HG02870 (cell line): ENCODE data around the gene TIMP2.
"Not testable (repeated sequence)": the region's sequence is repeated elsewhere in the genome, so short reads cannot be mapped to it uniquely, and the experiment has no call there.

Experiments
- ATAC-seq: cut with Tn5 transposase; IDR thresholded peaks from one replicate; pipeline ENCODE4 v1.9.1; 2021; ENCODE audit warnings: mild to moderate bottlenecking, moderate library complexity; ENCODE audit not compliant: unreplicated experiment

The TIMP2 gene

DNA sequence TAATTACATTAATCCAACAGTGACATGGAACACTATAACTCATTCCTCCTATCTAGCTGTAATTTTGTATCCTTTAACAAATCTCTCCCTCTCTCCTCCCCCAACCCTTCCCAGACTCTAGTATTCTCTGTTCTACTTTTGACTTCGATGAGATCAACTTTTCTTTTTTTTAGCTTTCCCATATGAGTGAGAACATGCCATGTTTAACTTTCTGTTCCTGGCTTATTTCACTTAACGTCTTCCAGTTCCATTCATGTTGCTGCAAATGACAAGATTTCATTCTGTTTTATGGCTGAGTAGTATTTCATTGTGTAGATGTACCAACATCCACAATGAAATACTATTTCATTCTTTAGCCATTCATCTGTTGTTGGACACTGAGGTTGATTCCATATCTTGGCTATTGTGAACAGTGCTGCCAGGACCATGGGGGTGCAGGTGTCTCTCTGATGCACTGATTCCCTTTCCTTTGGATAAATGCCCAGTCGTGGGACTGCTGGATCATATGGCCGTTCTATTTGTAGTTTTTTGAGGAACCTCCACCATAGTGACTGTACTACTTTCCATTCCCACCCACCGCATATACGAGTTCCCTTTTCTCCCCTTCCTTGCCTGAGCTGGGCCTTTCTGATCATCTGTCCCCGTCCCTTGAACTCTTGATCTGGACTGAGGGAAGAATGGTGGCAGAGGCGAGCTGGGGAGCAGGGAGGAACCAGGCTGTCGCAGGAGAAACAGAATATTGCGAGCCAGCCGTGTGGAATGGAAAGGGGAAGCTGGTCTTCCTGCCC is 14.5 kb downstream of the TIMP2 start:
- ATAC-seq = no peak

DNA sequence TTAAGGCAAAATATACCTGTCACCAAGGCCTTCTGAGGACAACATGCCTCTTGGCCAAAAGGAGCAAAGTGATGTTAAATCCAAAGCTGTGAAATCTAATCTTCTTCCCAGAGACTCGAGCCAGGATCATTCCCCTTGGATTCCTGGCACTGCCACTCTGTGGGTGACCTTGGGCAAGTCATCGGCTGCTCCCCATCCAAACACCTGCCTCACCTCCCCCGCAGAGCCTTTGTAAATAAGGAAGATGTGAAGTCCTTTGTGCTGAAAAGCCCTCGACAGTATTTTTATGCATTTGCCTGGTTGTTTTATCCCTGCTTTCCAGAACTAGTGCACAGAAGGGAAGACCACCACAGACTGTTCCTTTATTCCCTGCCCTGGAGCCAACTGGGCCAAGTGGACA is 16.8 kb downstream of the TIMP2 start:
- ATAC-seq = no peak

GRCh38 chr17:78905541-78905940 is 19.6 kb downstream of the TIMP2 start:
- ATAC-seq = no peak

DNA sequence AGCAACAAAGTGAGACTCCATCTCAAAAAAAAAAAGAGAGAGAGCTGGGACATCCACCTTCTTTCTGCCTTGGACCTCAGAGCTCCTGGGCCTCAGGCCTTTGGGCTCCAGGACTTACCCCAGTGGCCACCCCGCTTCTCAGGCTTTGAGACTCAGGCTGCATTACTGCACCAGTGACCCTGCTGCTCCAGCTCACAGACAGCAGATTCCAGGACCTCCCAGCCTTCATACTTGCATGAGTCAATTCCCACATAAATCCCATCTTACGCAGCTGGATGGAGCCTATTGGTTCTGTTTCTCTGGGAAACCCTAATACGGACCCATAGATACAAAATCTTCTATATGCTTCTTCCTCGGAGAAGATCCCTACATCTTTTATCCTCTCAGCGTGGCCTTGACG is 20.1 kb downstream of the TIMP2 start:
- no peak for ATAC-seq

GRCh38 chr17:78904371-78904770 is 20.8 kb downstream of the TIMP2 start:
- ATAC-seq = no peak

DNA sequence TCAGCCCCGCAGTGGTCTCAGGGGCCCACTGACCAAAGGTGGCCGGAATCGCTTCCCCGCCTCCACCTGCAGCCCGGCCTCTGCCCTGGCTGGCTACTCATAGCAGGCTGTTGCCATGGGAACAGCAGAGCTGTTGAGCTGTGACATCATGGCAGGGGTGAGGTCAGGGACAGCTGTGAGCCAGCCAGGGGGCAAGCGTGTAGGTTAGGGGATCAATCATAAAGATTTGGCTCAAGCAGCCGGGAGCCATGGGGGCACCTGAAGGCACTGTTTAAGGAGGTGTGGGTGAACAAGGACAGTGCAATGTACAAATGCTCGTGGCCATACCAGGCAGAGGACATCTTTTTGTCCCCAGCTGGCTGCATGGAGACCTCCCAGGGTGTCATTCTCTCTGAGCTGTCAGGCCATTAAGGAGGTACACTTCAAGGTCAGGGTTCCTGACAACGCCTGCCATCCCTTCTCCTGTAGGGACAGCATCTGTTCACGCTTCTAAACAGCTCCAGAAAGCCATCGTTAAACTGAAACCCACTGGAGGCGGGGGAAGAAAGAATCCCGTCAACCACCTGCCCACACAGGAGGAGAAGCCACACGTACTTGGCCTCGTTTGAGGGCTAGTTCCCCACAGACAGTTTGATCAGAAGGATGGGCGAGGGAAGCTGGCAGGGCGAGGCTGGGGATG is 21.9 kb downstream of the TIMP2 start, which contains the start of gene CEP295NL:
Gene CEP295NL, minus strand, starts transcription at position 101 of the 679 bp plus-strand sequence. CDS start 1,373 bp downstream, outside the sequence.
- ATAC-seq = no peak

DNA sequence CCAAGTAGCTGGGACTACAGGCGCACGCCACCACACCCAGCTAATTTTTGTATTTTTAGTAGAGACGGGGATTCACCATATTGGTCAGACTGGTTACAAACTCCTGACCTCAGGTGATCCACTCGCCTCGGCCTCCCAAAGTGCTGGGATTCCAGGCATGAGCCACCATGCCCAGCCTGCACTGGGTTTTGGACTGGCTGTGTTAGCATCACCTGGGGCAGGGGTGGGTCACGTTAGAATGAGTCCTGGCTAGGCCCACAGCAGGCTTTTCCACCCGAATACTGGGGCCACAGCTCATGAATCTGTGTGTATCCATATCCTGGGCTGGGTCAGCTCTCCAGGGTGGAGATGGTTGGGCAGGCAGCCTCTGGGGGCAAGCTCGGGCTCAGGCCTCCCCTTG is 23.0 kb downstream of the TIMP2 start:
- ATAC-seq = not testable (repeated sequence)

DNA sequence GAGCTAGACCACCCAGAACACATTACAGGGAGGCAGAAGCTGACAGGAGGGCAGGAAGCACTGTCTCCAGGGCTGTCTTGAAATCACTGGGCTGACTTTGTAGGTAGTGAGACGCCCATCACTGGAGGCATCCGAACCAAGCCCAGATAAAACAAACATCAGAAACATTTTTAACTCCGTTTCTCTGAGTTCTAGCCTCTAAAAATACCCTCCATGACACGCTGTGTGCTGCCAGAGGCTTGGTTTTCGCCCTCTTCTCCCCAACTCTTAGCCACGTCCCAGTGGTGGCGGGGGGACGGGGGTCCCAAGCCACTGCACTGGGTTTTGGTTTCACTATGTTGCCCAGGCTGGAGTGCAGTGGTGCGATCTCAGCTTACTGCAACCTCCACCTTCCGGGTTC is 23.4 kb downstream of the TIMP2 start:
- no peak for ATAC-seq

DNA sequence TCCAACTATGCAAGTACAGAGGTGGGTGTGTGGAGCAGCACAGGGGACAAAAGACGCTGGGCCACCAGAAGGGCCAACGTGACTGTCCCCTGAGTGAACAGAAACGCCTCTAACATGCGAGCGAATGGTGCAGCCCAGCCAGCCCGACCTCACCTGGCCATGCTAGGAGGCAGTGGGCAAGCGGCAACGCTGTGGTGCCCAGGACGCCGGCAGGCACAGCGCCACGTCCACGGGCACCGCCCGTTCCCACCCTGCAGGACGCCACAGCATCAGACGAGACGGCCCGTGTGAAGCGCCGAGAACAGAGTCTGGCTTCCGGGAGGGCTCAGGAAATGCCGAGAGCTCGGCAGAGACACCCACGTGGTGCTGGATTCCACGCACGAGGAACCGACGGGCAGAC is 24.4 kb downstream of the TIMP2 start:
- no peak for ATAC-seq

DNA sequence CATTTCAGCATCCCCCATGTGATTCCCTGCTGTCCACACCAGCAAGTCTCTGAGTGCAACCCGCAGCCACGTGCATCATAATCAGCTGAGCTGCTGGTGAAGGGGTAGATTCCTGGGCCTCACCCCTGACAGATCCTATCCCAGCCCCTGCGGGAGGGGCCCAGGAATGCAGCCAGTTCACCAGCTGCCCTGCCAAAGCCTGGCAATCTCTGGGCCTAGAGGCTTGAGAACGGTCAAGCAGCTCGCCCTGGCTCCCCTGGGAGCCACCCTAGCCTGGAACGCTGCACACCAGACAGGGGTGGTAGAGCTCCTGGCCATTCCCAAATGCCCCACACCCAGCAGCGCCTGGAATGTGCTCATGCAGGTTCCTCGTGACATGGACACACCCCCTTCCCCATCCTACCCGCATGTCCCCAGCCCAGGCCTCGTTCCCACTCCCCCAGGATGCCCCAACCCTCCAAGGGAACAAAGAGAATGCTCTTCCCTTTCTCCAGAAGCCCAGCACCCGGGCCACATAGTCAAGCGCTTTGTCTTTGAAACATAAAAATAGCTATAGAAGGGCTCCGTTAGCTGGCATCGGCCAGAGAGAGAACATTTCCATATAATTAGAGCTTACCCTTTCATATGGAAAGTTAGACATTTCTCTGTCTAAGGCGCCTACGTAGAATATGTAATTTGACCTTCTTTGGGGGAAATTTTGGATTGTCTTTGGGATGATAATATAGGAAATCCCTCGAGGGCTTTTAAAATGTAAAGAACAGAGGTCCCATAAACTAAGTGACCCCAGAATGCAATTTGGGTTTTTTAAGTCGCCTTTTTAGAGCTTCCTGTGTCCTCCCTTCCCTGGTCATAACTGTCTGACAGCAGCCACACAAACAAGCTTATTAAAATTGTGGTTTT is 25.6 kb downstream of the TIMP2 start:
- no peak for ATAC-seq

GRCh38 chr17:78898947-78899346 is 26.2 kb downstream of the TIMP2 start:
- ATAC-seq = no peak

DNA sequence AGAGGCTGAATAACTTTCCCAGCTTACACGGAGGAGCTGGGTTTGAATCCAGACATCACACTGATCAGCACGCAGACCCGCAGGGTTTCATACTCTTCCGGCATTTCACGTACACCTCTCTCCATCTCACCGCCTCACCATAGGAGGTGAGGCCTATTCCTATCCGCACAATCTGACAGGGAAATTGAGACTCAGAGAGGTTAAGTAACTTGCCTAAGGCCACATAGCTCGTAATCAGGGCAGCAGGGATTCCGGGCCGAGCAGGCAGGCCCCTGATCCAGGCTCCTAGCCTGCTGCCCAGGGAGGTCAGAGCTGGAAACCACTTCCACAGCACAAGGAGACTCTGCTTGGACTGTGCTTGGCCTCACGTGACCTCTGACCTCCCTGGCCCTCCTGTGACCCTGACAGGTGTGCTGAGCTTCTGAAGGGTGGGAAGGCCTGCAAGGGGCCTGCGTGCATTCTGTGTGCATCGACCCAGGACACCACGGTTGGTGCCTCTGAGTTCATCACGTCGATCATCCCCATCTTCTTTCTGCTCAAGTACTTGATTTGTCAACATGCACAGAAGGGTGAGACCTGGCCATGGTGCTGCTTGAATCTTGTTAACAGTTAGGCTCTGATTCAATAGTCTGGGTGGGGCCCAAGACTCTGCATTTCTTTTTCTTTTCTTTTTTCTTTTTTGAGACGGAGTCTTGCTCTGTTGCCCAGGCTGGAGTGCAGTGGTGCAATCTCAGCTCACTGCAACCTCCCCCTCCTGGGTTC is 26.9 kb downstream of the TIMP2 start:
- ATAC-seq = no peak

- ATAC-seq = no peak
Measured at GRCh38 chr17:78897664-78898047, 27.5 kb downstream of the TIMP2 start.

GRCh38 chr17:78896834-78897663 is 28.1 kb downstream of the TIMP2 start:
- no peak for ATAC-seq

DNA sequence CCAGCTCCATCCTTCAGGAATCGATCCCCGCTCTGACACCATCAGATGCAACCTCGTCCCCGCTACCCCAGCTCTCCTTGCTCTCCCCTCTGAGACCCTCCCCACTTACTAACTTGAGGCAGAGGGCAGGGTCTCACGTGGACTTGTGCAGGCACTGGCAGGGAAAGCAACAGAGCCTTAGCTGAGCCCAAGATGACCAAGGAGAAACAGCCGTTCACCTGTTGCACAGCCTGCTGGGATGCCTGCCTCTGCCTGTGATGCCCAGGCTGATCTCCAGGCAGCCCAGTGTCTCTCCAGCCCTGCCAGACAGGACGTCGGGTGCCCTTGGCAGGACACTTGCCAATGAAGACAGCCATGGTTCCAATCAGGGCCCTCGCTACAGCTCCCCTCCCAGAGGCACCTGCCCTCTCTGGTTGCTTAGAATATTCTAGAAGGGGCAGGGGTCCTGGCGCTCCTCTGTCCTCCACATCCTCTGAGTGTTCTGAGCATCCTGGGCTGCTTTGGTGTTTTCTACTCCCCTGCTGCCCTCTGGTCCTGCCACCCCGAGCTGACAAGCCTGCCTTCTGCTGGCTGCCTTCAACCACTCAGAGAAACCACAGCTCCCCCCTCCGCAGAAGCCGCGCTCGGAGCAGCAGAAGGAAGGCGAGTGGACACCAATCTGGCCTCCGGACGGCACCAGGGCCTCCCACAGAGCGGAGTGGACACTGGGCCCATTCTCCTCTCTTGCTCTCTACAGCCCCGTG is 28.9 kb downstream of the TIMP2 start:
- no peak for ATAC-seq

- ATAC-seq = no peak
Measured at GRCh38 chr17:78895322-78895721, 29.9 kb downstream of the TIMP2 start.

GRCh38 chr17:78893684-78894083 is 31.5 kb downstream of the TIMP2 start:
- no peak for ATAC-seq

DNA sequence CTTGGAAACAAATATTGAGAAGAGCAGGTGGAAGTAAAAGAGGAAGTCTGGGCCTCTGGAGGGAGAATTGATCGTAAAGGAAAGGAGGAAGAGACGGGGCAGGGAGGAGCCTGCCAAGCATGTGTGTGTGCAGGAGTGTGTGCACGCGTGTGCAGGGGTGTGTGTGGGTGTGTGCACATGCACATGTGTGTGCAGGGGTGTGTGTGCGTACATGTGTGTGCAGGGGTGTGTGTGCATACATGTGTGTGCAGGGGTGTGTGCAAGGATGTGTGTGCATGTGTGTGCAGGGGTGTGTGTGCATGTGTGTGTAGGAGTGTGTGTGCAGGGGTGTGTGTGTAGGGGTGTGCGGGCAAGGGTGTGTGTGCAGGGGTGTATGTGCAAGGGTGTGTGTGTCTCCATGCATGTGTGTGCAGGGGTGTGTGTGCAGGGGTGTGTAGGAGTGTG is 32.2 kb downstream of the TIMP2 start:
- ATAC-seq = no peak

- no peak for ATAC-seq
Measured at GRCh38 chr17:78892520-78892919, 32.7 kb downstream of the TIMP2 start.
